ENCODE measurements around the gene ARID5B. TPM values are rescaled to one million over a fixed set of nuclear protein-coding genes. Genes with fewer than 3 reads are reported as not detected.

ARID5B gene
- total RNA-seq, 2 donors from 2014 or later, result 60.7 to 80.4 TPM

GRCh38 chr10:62083412-62084267 is 182.1 kb downstream of the ARID5B start:
- DNase-seq (ENCODE audit: low spot score) (no peak), ATAC-seq (ENCODE audit: insufficient number of reproducible peaks, low FRiP score, low read depth) (peak; percentile 65)
- TF ChIP-seq, protein P1, sequence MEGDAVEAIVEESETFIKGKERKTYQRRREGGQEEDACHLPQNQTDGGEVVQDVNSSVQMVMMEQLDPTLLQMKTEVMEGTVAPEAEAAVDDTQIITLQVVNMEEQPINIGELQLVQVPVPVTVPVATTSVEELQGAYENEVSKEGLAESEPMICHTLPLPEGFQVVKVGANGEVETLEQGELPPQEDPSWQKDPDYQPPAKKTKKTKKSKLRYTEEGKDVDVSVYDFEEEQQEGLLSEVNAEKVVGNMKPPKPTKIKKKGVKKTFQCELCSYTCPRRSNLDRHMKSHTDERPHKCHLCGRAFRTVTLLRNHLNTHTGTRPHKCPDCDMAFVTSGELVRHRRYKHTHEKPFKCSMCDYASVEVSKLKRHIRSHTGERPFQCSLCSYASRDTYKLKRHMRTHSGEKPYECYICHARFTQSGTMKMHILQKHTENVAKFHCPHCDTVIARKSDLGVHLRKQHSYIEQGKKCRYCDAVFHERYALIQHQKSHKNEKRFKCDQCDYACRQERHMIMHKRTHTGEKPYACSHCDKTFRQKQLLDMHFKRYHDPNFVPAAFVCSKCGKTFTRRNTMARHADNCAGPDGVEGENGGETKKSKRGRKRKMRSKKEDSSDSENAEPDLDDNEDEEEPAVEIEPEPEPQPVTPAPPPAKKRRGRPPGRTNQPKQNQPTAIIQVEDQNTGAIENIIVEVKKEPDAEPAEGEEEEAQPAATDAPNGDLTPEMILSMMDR (IDR thresholded peaks at IDR 0.05), result no peak
- H3K36me3 ChIP-seq, result peaks cover 14% of the 10 kb centered on the region
- H3K4me1 ChIP-seq (ENCODE audit: control insufficient read depth in 1 of 2, low read depth in 2 of 2), result peaks cover 44 to 71% of the 10 kb centered on the region in 2 donors
- no peaks in the 10 kb centered on the region for H3K9me3 ChIP-seq
- H3K27ac ChIP-seq, result peak overlapping the region; percentile 77 to 85
- H3K4me3 ChIP-seq, result peak overlapping the region; percentile 56
- H3K27me3 ChIP-seq (replicated peaks; ENCODE audit: insufficient read depth), result no peaks in the 10 kb centered on the region

DNA sequence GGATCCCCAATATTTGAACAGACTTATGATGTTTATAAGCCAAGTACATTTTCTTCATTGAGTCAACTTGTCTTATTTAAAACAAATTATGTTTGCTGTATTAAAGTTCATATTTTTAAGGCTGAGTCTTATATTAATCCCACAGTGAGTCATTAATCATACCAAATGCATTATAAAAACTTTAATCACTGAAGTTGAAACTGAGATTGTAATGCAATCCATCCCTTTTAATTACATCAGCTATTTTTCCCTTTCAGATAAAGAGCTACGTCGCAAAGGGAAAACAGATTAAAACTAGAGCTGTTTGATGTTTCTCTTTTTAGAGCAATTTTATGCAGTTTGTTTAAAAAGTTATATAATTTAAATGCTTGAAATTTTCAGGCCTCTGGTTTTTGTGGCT is 183.0 kb downstream of the ARID5B start:
- DNase-seq (ENCODE audit: low spot score) (no peak), ATAC-seq (ENCODE audit: insufficient number of reproducible peaks, low FRiP score, low read depth) (no peak)
- Histone ChIP-seq H3K4me1 (ENCODE audit: control insufficient read depth in 1 of 2, low read depth in 2 of 2) (peaks cover 44 to 66% of the 10 kb centered on the region in 2 donors), H3K27ac (peak overlapping the region; percentile 77 to 85), H3K9me3 (no peaks in the 10 kb centered on the region), H3K4me3 (peak overlapping the region; percentile 56), H3K27me3 (replicated peaks; ENCODE audit: insufficient read depth) (no peaks in the 10 kb centered on the region), H3K36me3 (peaks cover 14% of the 10 kb centered on the region)
- TF ChIP-seq, protein P1 (IDR thresholded peaks at IDR 0.05), result no peak

DNA sequence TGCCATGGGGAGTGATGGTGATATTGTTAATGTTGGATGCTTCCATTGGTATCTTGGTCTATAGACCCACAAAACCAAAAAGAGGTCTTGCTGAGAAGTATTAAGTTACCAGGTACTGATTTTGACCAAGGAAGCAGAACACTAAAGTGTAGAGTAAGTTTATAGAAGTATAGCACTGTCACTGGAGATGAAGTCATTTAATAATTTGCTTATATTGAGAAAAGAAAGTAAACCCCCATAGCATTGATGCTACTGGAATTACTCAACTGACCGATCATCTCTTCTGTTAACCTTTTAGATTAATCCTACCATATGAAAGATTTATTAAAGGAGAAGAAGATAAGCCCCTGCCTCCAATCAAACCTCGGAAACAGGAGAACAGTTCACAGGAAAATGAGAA is 183.9 kb downstream of the ARID5B start:
- ATAC-seq (ENCODE audit: insufficient number of reproducible peaks, low FRiP score, low read depth) (no peak), DNase-seq (ENCODE audit: low spot score) (no peak)
- Histone ChIP-seq H3K27ac (peak overlapping the region; percentile 60 to 85), H3K27me3 (replicated peaks; ENCODE audit: insufficient read depth) (no peaks in the 10 kb centered on the region), H3K36me3 (peaks cover 18% of the 10 kb centered on the region), H3K4me3 (no peak overlapping the region), H3K9me3 (no peaks in the 10 kb centered on the region), H3K4me1 (ENCODE audit: control insufficient read depth in 1 of 2, low read depth in 2 of 2) (peaks cover 41 to 57% of the 10 kb centered on the region in 2 donors)
- TF ChIP-seq, protein P1 (IDR thresholded peaks at IDR 0.05), result no peak

GRCh38 chr10:62085821-62086220 is 184.3 kb downstream of the ARID5B start:
- Histone ChIP-seq H3K9me3 (no peaks in the 10 kb centered on the region), H3K4me1 (ENCODE audit: control insufficient read depth in 1 of 2, low read depth in 2 of 2) (peaks cover 37 to 52% of the 10 kb centered on the region in 2 donors), H3K36me3 (peaks cover 20% of the 10 kb centered on the region), H3K4me3 (no peak overlapping the region), H3K27ac (peak overlapping the region in 1 of 2 donors; percentile 60), H3K27me3 (replicated peaks; ENCODE audit: insufficient read depth) (no peaks in the 10 kb centered on the region)
- ATAC-seq (ENCODE audit: insufficient number of reproducible peaks, low FRiP score, low read depth) (no peak), DNase-seq (ENCODE audit: low spot score) (no peak)
- TF ChIP-seq, protein P1 (IDR thresholded peaks at IDR 0.05), result no peak

DNA sequence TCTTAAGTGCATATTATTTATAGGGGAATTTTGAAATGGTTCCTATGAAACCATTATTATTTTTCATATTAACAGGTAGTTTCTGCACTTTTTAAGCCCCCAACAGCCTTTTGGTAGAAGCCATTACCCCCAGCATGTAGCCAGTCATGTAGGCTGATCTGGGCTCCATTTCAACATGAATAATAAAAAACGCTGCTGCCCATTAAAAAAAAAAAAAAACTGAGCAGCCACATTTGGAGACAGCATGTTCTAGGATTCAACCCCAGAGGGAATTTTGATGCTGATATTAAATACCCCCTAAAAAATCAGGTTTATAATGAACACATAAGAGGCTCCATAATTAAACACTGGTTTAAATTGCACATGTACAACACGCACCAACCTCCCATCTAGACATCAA is 185.8 kb downstream of the ARID5B start:
- Histone ChIP-seq H3K4me3 (no peak overlapping the region), H3K36me3 (peaks cover 35% of the 10 kb centered on the region), H3K9me3 (no peaks in the 10 kb centered on the region), H3K4me1 (ENCODE audit: control insufficient read depth in 1 of 2, low read depth in 2 of 2) (peaks cover 22 to 39% of the 10 kb centered on the region in 2 donors), H3K27me3 (replicated peaks; ENCODE audit: insufficient read depth) (no peaks in the 10 kb centered on the region), H3K27ac (no peak overlapping the region)
- DNase-seq (ENCODE audit: low spot score) (no peak), ATAC-seq (ENCODE audit: insufficient number of reproducible peaks, low FRiP score, low read depth) (no peak)
- TF ChIP-seq, protein P1 (IDR thresholded peaks at IDR 0.05), result no peak

All from thoracic aorta (tissue), 2 donors.